NOMO-1 treated with DMSO at 0.1 percent for 48 hours (cell line): ENCODE results near the gene MYO5C.

Experiments
- DNase-seq: peaks from one replicate; lab custom pipeline; 2025; ENCODE audit not compliant: unreplicated experiment; lab: John Stamatoyannopoulos, UW

Gene MYO5C, protein sequence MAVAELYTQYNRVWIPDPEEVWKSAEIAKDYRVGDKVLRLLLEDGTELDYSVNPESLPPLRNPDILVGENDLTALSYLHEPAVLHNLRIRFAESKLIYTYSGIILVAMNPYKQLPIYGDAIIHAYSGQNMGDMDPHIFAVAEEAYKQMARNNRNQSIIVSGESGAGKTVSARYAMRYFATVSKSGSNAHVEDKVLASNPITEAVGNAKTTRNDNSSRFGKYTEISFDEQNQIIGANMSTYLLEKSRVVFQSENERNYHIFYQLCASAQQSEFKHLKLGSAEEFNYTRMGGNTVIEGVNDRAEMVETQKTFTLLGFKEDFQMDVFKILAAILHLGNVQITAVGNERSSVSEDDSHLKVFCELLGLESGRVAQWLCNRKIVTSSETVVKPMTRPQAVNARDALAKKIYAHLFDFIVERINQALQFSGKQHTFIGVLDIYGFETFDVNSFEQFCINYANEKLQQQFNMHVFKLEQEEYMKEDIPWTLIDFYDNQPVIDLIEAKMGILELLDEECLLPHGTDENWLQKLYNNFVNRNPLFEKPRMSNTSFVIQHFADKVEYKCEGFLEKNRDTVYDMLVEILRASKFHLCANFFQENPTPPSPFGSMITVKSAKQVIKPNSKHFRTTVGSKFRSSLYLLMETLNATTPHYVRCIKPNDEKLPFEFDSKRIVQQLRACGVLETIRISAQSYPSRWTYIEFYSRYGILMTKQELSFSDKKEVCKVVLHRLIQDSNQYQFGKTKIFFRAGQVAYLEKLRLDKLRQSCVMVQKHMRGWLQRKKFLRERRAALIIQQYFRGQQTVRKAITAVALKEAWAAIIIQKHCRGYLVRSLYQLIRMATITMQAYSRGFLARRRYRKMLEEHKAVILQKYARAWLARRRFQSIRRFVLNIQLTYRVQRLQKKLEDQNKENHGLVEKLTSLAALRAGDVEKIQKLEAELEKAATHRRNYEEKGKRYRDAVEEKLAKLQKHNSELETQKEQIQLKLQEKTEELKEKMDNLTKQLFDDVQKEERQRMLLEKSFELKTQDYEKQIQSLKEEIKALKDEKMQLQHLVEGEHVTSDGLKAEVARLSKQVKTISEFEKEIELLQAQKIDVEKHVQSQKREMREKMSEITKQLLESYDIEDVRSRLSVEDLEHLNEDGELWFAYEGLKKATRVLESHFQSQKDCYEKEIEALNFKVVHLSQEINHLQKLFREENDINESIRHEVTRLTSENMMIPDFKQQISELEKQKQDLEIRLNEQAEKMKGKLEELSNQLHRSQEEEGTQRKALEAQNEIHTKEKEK (N-terminal part only)

DNA sequence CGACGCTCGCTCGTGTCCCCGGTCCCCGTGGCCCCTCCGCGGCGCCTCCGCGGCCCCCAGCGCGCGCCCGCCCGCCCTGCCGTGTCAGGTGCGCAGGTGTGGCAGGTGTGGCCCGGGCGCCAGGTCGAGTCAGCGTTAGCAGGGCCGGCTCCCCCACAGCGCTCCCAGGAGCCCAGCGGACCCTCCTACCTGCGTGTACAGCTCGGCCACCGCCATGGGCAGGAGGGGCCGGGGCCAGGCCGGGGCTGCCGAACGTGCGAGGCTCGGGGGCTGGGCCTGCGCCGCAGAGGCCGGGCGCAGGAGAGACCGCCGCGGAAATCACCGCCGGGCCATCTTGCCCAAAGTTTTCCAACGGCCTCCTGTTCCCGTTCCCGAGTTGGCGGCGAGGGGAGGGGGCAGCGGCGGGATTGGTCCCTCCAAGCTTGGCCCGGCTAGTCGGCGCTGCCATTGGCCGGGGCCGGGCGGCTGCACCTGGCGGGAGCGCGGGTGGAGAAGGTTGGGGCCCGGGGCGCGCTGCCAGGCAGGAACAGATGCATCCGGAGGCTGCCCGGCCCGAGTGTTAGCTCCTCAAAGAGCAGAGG lies at the start of gene MYO5C:
MYO5C (minus strand) TSS at position 384 of the 581 bp plus-strand sequence; CDS start at position 216, 168 bp downstream.
- DNase-seq = no peak

DNA sequence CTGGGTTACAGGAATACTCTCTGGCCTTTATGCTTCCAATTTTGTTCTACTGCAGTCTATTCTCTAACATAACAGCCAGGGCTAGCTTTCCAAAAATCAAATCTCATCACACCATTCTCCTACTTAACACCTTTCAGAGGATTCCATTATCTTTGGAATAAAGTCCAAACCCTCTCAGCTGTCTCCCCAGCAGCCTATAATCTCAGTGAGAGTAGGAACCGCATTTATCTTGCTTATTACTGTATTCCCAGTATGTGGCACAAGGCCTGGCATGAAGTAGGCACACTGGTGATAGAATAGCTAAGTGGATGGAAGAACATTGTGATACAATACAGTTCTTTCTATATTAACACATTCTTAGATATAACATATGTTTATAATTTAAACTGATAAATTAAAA lies 49.0 kb upstream of the MYO5C start:
- no peak for DNase-seq

DNA sequence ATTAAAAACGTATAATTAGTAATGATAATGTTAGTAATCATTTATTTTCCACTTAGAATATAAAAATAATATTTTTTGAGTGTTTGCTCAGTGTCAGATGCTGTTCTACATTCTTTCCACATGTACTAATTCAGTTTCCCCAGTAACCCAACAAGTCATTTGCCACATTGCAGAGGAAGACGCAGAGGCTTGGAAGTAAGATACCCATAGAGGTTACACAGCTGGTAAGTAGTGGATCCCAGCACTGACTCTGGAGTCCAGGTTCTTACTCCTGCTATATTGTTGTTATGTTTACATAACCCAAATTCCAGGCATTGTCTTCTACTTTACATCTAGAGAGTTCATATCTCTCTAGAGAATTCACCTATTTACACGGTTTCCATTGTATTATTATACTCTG lies 48.2 kb upstream of the MYO5C start:
- no peak for DNase-seq

DNA sequence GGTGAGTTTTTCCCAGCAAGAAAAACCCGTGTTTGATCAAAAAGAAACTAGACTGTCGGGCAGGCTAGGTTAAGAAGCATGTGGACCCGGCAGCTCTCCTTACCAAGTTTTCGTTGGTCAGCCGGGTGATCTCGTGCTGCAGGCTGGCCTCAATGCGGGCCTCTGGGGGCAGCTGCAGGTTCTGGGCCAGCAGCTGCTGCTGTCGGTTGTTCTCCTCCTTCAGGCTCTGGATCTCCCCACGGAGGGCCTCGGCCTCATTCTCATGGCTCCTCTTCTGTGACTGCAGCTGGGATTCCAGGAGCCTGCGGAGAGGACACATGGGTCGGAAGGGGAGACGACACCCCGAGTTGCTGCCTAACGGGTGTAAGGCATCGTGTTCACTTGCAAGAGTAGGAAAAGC lies 44.5 kb upstream of the MYO5C start:
- DNase-seq = no peak

DNA sequence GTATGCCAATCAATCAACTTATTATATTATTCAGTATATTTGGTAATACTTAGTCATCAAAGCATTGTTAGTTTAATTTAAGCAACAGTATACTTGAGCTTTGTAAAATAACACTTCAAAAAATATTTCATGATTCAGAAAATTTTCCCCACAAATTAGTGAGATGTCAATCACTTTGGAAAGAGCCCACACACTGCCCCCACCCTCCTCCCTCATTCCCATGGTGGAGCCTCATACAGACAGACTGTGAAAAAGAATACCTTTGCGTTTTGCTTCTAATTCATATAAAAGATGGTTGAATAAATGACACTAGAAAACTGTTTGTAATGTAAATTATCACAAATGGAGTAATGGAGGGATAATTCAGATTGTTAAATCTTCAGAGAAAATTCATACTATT lies 43.3 kb upstream of the MYO5C start:
- DNase-seq = no peak

DNA sequence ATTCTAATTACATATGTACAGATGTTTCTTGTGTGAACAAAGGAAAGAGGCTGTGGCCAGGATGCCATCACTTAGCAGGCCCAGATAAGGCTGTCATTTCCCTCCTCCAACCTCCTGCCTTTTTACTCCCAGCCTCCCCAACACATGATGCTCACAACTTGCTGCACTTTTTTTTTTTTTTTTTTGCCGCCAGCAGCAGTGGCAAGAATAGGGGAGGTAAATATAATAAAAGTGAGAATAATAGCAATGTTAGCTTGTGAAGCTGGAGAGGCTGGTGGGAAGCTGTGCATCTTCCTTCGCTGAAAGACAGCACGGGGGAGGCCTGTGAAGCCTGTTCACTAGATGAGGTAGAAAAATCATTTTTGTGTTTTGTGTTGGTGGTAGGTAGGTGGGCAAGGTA lies 42.5 kb upstream of the MYO5C start:
- DNase-seq = no peak

DNA sequence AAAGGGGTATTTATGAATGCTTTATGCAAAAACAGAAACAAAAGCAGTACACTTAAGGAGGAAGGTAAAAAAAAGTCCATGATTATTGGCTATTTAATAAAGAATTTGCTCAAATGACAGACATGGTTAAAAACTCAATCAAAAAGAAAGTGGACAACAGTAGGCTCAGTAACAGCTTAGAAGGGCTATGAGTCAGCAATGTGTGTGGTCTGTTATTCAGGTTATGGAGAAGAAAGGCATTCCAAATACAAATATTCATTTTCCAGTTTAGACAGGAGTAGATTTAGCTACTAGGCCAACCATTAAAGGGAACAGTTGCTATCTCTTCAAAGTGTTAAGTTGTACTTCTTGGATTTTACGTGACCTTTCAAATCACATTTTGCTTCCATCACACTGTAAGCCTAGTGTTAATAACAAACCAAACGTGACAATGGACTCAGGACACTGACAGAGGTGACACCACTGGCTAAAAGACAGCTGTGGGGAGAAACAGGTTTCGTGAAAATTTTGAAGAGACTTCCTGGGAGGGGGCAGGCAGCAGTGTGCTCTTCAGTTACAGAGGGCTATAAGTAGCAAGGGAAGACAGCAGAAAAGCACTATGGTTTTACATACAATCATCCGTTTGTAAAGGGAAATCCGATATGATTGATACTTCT lies 41.7 kb upstream of the MYO5C start:
- no peak for DNase-seq

DNA sequence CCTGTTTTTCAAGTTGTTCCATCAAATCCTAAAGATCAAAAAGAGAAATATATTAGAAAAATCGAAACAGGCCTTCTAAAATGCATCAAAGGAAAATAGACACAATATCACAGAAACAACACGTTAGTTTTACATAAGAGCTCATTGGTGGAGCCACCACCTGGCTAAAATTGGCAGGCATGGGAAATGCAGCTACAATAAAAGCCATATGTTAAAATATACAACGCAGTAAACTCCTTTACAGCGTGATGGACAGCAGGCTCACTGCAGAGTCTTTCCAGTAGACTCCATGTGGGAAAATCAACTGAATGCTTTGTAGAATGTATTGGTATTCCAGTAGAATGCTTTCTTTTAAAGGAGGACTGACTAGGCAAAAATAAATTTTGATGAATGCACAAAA lies 40.9 kb upstream of the MYO5C start:
- DNase-seq = no peak

DNA sequence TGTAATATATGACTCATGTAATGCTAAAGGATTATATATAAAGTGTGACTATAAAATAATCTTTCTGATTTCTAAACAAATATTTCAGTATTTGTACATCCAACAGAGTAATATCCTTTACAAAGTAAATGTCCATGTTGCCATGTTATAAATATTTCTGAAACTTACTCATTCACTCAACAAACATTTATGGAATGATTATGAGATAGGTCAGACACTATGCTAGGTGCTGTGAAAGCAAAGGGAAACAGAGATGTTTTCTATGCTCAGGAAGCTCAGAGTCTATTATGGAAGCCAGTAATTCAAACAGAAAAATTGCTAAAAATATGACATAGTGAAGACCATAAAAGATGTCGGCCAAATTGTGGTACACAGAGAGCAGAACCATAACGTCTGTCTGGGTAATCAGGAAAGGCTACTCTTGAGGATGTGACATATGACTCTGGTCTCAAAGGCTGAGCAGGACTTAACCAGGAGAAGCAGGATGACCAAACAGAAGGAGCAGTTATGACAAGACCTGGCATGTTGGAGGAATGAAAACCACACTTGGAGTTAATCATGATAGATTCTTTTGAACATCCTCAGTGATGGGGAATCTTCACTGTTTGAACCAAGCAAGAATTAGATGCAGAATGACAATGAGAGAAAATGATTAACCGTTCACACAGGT lies 39.0 kb upstream of the MYO5C start:
- no peak for DNase-seq

DNA sequence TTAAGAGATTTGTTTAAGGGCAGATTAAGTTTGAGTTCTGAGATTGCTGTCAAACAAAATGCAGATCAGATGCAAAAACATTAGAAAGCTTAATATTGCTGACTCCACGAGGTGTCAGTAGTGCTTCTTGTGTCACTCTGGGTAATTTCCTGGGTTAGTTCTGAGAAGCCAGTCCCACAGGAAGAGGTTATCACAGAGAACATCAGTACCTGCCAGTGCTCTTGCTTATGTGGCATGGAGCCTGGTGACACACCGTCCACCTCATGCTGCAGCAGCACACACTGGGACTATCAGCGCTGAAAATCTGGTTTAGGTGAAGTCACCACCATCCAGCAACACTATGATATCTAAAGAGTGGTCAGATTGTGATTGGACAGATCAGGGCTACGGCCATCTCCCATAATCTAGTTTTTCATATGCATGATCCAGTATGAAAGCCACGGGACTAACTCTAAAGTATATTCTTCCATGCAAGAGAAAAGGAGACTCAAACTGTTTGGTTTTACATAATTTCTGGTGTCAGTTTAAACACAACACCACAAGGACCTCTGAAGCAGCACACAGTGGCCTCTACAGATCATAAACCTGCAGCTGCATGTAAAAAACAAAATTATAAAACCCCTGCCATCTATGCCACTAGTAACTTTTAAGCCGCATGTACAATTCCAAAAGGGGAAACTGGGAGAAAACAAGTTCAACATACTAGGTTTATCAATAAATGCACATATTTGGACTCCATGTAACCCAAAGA lies 36.1 kb upstream of the MYO5C start:
- peak; percentile 35 for DNase-seq

DNA sequence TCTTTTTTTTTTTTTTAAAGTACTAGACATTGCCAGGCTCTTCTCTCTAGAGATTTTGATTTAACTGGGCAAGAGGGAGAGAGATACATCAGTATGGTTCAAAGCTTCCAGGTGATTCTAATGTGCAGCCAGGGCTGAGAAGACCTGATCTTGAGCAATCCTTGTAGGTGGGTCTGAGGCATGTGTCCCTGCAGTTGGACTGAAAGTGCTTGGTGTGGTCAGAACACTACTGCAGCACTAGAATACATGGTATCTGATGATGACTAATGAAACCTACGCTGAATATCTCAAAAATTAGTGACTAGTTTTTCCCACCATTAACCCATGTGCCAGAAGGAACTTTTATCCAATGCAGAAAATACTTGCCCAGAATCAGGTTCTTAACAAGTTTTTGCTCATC lies 34.4 kb upstream of the MYO5C start:
- no peak for DNase-seq

DNA sequence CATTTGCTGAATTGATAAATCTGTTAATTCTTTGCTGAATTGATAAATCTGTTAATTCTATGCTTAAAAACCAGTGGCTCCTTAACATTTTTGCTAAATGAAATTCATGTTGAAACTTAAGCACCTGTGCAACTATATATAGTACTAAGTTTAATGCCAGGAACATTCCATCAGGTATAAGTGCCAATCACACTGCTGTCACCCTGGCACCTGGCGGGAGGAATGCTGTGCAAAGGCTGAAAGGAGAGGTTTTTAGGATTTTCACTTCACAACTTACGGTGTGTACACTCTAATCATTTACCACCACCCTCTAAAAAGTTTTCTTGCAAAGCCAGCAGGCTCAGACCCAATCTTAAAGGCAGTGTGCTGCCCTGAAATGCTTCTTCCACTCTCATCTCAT lies 33.5 kb upstream of the MYO5C start:
- DNase-seq = no peak

DNA sequence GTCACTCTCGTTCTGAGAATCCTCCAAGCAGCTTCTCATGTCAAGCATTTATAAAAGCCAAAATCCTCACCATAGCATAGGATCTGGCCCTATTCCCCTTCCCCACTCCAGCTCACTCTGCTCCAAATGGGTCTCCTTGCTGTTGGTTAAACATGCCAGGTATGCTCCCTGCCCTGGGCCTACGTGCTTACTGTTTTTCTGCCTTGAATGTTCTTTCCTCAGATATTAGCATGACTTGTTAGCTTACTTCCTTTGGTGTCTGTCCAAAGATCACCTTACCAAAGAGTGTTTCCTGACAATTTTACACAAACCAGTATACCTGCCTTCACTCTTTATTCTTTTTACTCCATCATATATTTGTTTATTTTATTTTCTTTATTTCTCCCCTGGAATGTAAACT lies 33.1 kb upstream of the MYO5C start:
- DNase-seq = no peak

DNA sequence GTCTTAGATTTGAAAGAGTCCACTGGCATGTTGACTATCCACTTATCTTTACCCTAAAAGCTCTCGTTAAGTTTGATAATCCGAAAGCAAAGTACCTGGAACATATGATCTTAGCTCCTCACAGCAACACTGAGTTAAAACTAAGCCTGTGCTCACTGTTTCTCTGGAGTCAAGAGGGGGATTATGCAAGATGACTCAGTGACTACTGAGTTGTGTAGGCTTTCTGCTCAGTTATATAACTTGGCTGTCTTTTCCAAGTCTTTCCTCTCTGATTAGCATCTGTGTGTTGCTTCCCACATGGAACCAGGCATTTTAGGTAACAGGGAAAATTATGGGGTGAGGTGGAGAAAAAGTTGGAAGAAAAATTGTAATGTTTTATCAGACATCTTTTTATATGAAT lies 31.2 kb upstream of the MYO5C start:
- no peak for DNase-seq

DNA sequence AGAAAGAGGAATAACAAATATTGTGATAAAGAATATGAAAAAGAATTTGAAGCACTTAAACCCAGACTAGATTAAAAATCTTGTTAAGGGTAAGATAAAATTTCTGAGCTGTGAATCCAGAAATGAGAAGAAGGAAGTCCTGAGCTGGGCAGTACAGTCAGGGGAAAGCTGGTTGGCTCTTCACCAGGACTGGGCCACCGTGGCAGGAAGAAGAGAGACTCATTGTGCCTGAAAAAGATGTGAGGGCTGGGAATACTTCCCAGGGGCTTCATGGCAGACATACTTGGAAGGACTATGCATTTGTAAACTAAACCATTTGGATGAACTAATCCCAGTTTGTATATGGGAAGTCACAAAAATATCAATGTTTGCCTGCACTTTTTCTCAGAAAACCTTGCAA lies 28.5 kb upstream of the MYO5C start:
- no peak for DNase-seq

DNA sequence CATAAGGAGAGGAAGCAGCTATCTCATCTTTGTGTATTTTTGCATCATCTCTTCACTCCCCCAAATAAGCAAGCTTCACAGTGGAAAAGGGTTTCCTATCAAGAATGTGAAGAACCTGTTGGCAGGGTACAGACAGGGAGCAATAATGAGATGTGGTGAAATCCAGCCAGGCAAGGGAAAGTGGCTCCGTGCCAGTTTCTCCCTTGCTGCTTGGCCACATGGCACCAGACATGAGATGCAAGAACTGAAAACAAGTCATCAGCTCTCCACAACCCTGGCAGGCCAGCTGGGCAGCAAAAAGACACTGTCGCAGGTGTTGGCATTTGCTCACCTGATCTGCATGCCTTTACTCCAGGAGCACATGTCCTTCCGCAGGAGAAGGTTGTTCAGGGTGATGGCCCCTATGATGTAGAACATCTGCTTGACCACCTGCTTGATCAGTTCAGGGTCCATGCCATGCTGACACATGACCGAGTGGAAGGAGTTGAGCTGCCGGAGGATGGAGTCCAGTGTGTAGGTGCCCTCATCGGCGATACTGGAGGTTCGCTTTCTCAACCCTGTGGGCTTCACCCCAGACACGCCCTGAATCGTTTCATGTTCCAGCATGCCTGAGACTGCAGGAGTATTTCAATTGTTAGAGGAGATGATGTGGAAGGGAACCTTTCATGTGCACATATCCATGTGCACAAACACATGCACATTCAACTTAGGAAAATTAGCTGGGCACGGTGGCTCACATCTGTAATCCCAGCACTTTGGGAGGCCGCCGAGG lies 23.3 kb upstream of the MYO5C start:
- no peak for DNase-seq

DNA sequence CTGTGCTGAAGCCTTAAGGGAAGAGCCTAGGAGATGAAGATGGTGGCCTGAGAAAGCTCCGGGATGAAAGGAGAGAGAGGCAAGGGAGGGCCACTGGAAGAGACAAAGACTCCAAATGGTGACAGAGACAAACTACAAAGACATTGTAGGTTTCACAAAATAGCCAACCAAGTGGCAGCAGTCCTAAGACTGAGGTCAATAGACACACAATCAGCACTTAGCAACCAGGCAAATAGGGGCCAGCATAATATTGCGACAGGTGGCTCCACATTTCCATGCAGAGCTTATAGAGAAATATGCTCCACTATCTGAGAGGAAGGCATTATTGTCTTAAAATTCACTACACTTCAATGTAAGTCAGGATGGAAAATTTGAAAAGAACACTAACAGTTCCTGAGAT lies 22.1 kb upstream of the MYO5C start:
- no peak for DNase-seq

DNA sequence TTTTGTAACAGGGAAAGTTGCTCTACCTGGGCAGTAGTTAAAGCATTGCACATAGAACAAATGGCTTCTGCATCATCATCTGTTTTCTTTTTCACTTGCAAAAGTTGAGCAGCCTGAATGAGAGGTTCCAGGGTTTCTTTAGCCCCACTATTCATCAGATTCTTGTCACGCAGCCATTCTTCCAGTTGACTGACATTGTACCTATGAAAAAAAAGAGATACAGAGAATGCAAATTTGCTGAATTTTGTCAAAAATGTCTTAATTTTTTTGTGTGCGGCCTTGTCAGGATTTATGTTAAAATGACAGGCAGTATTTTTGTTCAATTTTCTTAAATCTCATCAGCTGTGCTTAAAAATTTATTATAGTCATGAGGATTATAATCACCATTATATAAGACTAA lies 21.4 kb upstream of the MYO5C start:
- no peak for DNase-seq

DNA sequence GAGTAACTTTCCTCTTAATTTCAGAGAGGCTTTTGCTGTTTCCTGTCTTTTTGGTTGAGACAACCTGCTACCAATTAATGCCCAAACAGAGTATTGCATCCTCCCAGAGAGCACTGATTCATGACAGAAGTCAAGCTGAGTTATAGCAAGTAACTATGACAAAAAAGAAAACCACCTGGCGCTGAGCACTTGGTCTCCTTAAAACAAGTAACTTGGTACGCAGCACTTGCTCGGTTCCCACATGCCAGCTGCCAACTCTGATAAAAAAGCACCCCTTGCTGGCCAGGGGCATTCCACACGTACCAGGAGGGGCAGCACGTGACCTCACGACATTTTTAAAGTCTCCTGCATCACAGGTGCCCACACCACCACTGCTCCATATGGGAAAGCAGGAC lies 13.5 kb upstream of the MYO5C start:
- no peak for DNase-seq
